Activated T-helper 1 cell treated with anti-CD3 and anti-CD28 coated beads, Interleukin-2, amount 50 U/mL, for 16 hours (primary cell): Measurements from ENCODE around the gene SNRPD3.
"Not testable (repeated sequence)": the region's sequence is repeated elsewhere in the genome, so short reads cannot be mapped to it uniquely, and the experiment has no call there.

Experiments
- DNase-seq, 2 donors: peaks; one replicate each; pipeline ENCODE4 v3.0.0-alpha.2; 2020; ENCODE audit warnings: low read depth in 1 of 2, low spot score in 1 of 2

The SNRPD3 gene

GRCh38 chr22:24607429-24607983, 51.7 kb downstream of the SNRPD3 start:
- DNase-seq = peak; percentile 28 to 32

- not testable (repeated sequence) for DNase-seq
Measured at GRCh38 chr22:24608327-24608726, 52.5 kb downstream of the SNRPD3 start.

DNA sequence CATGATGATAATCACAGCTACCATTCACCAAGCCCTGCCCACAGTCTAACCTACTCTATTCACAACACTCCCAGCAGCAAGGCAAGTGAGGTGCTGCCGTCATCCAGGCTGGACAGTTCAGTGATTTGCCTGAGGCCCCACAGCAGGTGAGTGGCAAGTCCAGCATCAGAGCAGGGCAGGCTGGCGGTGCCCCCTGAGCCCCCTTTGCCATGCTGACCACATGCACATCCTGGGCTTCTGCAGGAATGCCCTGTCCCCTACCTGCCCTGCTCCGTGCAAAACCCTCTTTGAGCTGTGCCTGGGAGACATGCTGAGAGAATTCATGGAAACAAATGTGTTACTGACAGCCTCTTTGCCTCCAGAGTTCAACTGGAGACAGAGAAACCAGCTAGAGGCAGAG, 54.1 kb downstream of the SNRPD3 start:
- DNase-seq = not testable (repeated sequence)

DNA sequence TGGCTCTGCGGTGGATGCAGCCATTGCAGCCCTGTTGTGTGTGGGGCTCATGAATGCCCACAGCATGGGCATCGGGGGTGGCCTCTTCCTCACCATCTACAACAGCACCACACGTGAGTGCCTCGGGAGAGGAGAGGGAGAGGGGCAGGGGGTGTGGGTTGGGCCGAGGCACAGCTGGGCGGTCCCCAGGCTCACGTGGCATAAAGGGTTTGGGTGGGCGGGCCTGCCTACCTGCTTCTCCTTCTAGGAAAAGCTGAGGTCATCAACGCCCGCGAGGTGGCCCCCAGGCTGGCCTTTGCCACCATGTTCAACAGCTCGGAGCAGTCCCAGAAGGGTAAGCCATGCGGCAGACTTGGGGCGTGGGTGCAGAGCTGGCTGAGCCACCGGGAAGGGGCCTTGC, 59.0 kb downstream of the SNRPD3 start:
- not testable (repeated sequence) for DNase-seq

- not testable (repeated sequence) for DNase-seq
Measured at GRCh38 chr22:24621244-24621643, 65.4 kb downstream of the SNRPD3 start.

GRCh38 chr22:24622596-24622995, 66.8 kb downstream of the SNRPD3 start:
- DNase-seq = not testable (repeated sequence)
